HEK293T (cell line): Measurements from ENCODE around the gene GRIA4.

ENCODE experiments used
- FOXM1 ChIP-seq: fragments of 450-650 bp; IDR thresholded peaks from 2 replicates; pipeline ENCODE4 v1.6.1; 2017; ENCODE audit warnings: mild to moderate bottlenecking, borderline replicate concordance
- TARDBP ChIP-seq: fragments of 450-650 bp; IDR thresholded peaks from 2 replicates; pipeline ENCODE4 v1.6.1; 2016

- TF ChIP-seq FOXM1: no peak
- no peak for TF ChIP-seq TARDBP
These were observed 365.3 kb downstream of the GRIA4 start for GRCh38 chr11:105975128-105975527.
